Fibroblast of lung (primary cell): ENCODE data around the gene GPR68. TPM values are rescaled to one million over a fixed set of nuclear protein-coding genes. Genes with fewer than 3 reads are reported as not detected.

Experiments
- DNase-seq, 2 donors: peaks; one replicate each; pipeline versions ENCODE4 v3.0.0 to v3.0.0-alpha.2; 2010; ENCODE audit warnings: low read depth in 2 of 2
- H2AFZ ChIP-seq: 2 replicates; pipeline ENCODE4 v1.5.1; 2012; ENCODE audit warnings: low read length, control low read depth, inconsistent platforms
- H3K27ac ChIP-seq: 2 replicates; pipeline ENCODE4 v1.5.1; 2011; ENCODE audit warnings: low read length, control low read depth; ENCODE audit not compliant: insufficient read depth
- H3K27me3 ChIP-seq: 2 replicates; pipeline ENCODE4 v1.5.1; 2011; ENCODE audit warnings: mild to moderate bottlenecking, low read length; ENCODE audit not compliant: control insufficient read depth, insufficient read depth
- H3K36me3 ChIP-seq: 2 replicates; pipeline ENCODE4 v1.5.1; 2011; ENCODE audit warnings: low read length; ENCODE audit not compliant: control insufficient read depth, insufficient read depth
- H3K4me1 ChIP-seq: 2 replicates; pipeline ENCODE4 v1.5.1; 2011; ENCODE audit warnings: low read length; ENCODE audit not compliant: control insufficient read depth, insufficient read depth; ENCODE audit errors: extremely low read depth
- H3K4me2 ChIP-seq: 2 replicates; pipeline ENCODE4 v1.5.1; 2011; ENCODE audit warnings: low read length, control low read depth; ENCODE audit not compliant: insufficient read depth; ENCODE audit errors: extremely low read depth
- H3K4me3 ChIP-seq, 4 experiments: fragments of 200-600 bp in 1 of 4; sonication (generic) in 1 of 4; replicated peaks in 1 of 4; 2 replicates each; pipeline ENCODE4 v1.5.1; 2011 to 2016; ENCODE audit warnings: low read length in 4 of 4, low read depth in 3 of 4, mild to moderate bottlenecking in 3 of 4, control low read depth in 2 of 4, inconsistent platforms in 1 of 4, mixed read lengths in 1 of 4; ENCODE audit not compliant: insufficient read depth in 1 of 4; ENCODE audit errors: control extremely low read depth in 1 of 4
- H3K79me2 ChIP-seq: 2 replicates; pipeline ENCODE4 v1.5.1; 2012; ENCODE audit warnings: mild to moderate bottlenecking, low read length, inconsistent platforms; ENCODE audit not compliant: control insufficient read depth, insufficient read depth
- H3K9ac ChIP-seq: 2 replicates; pipeline ENCODE4 v1.5.1; 2011; ENCODE audit warnings: mild to moderate bottlenecking, low read length, control low read depth; ENCODE audit not compliant: insufficient read depth
- H3K9me3 ChIP-seq: 2 replicates; pipeline ENCODE4 v1.5.1; 2012; ENCODE audit warnings: low read depth, low read length; ENCODE audit not compliant: control insufficient read depth, insufficient read depth
- H4K20me1 ChIP-seq: 2 replicates; pipeline ENCODE4 v1.5.1; 2011; ENCODE audit warnings: low read length; ENCODE audit not compliant: control insufficient read depth, insufficient read depth; ENCODE audit errors: extremely low read depth
- CTCF ChIP-seq, 2 donors: IDR thresholded peaks in 1 of 2; conservative IDR thresholded peaks in 1 of 2; 1 replicate in 1 of 2; 2 replicates in 1 of 2; pipeline ENCODE4 v1.5.1; 2011 to 2012; ENCODE audit warnings: low read length in 2 of 2, control low read depth in 1 of 2, inconsistent platforms in 1 of 2, low read depth in 1 of 2, mild to moderate bottlenecking in 1 of 2
- EZH2 ChIP-seq: IDR thresholded peaks from 2 replicates; pipeline ENCODE4 v1.5.1; 2012; ENCODE audit warnings: low read length, control low read depth, mild to moderate bottlenecking; ENCODE audit errors: missing control alignments
- polyA plus RNA-seq, 2 donors: library from polyadenylated mRNA; depleted of rRNA in 1 of 2; stranded (reverse) in 1 of 2; unstranded in 1 of 2; fragments of >200 nt; gene quantifications; 2 replicates each; pipeline ENCODE4 v1.2.1, GENCODE V29; 2011 to 2012; ENCODE audit warnings: missing spikeins in 1 of 2
- total RNA-seq: library from RNA; depleted of rRNA; stranded (reverse); fragments of >200 nt; gene quantifications from 2 replicates; pipeline ENCODE4 v1.2.1, GENCODE V29; 2014

Gene GPR68
- total and polyA plus RNA-seq, 2 donors (not counting 1 experiment from before 2014, with no cell fraction given): 0.37 to 0.66 TPM

DNA sequence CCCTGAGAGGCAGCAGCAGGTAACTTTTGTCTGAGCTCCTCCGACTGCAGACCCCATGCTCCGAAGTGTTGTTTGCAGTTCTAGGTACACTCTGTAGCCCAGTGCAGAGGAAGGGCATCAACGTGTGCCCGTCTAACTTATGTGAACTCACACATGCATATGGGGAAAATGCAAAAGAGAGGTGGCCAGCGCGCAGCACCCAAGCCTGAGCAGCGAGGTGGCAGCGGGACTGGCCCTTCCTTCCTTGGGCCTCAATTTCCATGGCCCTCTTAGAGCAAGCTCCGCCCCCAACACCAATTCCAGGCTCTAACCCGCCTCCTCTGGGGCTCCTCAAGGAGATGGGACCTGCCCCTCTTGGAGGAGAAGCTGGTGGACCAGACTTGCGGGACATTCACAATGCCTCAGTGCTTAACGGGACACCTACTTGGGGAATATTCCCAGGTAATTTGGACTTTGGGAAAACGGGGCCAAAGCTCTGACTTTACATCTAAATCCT is 27.7 kb downstream of the GPR68 start:
- no peaks in the 10 kb centered on the region for H4K20me1 ChIP-seq
- H3K27ac ChIP-seq: no peak overlapping the region
- H3K4me3 ChIP-seq: no peak overlapping the region
- no peaks in the 10 kb centered on the region for H3K4me1 ChIP-seq
- no peaks in the 10 kb centered on the region for H3K27me3 ChIP-seq
- no peak overlapping the region for H3K4me2 ChIP-seq
- no peaks in the 10 kb centered on the region for H3K79me2 ChIP-seq
- H3K36me3 ChIP-seq: peaks cover 4% of the 10 kb centered on the region
- no peaks in the 10 kb centered on the region for H3K9me3 ChIP-seq
- no peak overlapping the region for H3K9ac ChIP-seq
- TF ChIP-seq CTCF (conservative IDR thresholded peaks at IDR 0.05 in 1 of 2, IDR thresholded peaks at IDR 0.05 in 1 of 2; ENCODE audit: low read depth in 1 of 2, low read length in 2 of 2) (no peak), EZH2 (no peak)
- no peak overlapping the region for H2AFZ ChIP-seq
- no peak for DNase-seq

GRCh38 chr14:91215381-91215780 is 29.1 kb downstream of the GPR68 start:
- peaks cover 4% of the 10 kb centered on the region for H3K36me3 ChIP-seq
- H3K4me3 ChIP-seq: no peak overlapping the region
- H3K4me1 ChIP-seq: no peaks in the 10 kb centered on the region
- H3K9me3 ChIP-seq: no peaks in the 10 kb centered on the region
- H3K27me3 ChIP-seq: no peaks in the 10 kb centered on the region
- no peak for DNase-seq
- no peak for TF ChIP-seq EZH2
- TF ChIP-seq CTCF (conservative IDR thresholded peaks at IDR 0.05 in 1 of 2, IDR thresholded peaks at IDR 0.05 in 1 of 2; ENCODE audit: low read depth in 1 of 2, low read length in 2 of 2): no peak
- no peak overlapping the region for H3K27ac ChIP-seq
- H4K20me1 ChIP-seq: no peaks in the 10 kb centered on the region
- H2AFZ ChIP-seq: no peak overlapping the region
- no peaks in the 10 kb centered on the region for H3K79me2 ChIP-seq
- H3K4me2 ChIP-seq: no peak overlapping the region
- no peak overlapping the region for H3K9ac ChIP-seq

- no peak for DNase-seq
- Histone ChIP-seq H3K27me3 (no peaks in the 10 kb centered on the region), H3K4me1 (no peaks in the 10 kb centered on the region), H3K27ac (no peak overlapping the region), H3K79me2 (no peaks in the 10 kb centered on the region), H3K9me3 (no peaks in the 10 kb centered on the region), H3K9ac (no peak overlapping the region), H3K4me2 (no peak overlapping the region), H4K20me1 (no peaks in the 10 kb centered on the region), H3K4me3 (no peak overlapping the region), H2AFZ (no peak overlapping the region), H3K36me3 (peaks cover 4% of the 10 kb centered on the region)
- TF ChIP-seq CTCF (conservative IDR thresholded peaks at IDR 0.05 in 1 of 2, IDR thresholded peaks at IDR 0.05 in 1 of 2; ENCODE audit: low read depth in 1 of 2, low read length in 2 of 2) (no peak), EZH2 (no peak)
Measured at GRCh38 chr14:91214306-91214705, 30.2 kb downstream of the GPR68 start.
